SK-N-SH (cell line): ENCODE data around the gene LSM3. TPM values are rescaled to one million over a fixed set of nuclear protein-coding genes. Genes with fewer than 3 reads are reported as not detected.

Experiments
- CTCF ChIA-PET: fragments of 300-600, 350-600 bp; formaldehyde crosslinking; extraction: SDS; loops from one replicate; lab custom pipeline; 2021; lab: Yijun Ruan, JAX
- POLR2A ChIA-PET: fragments of 350-600 bp; sonication (Branson Sonifier 250); formaldehyde crosslinking; extraction: SDS; loops from one replicate; lab custom pipeline; 2020; ENCODE audit warnings: antibody characterized with exemption, inconsistent platforms; lab: Yijun Ruan, JAX
- DNase-seq: peaks from one replicate; pipeline ENCODE4 v3.0.0; 2012
- H2AFZ ChIP-seq: fragments of 200-600 bp; sonication (generic); 2 replicates; pipeline ENCODE4 v1.8.1; 2016; ENCODE audit warnings: antibody characterized with exemption, mild to moderate bottlenecking, low read depth
- H3F3A ChIP-seq: fragments of 200-600 bp; sonication (generic); replicated peaks from 2 replicates; pipeline ENCODE3; 2016; ENCODE audit warnings: antibody characterized with exemption, mild to moderate bottlenecking; ENCODE audit not compliant: insufficient read depth
- H3K27ac ChIP-seq, 2 experiments: fragments of 200-500 bp in 1 of 2; fragments of 200-600 bp in 1 of 2; sonication (Bioruptor generic) in 1 of 2; sonication (generic), shearing (Covaris generic) in 1 of 2; 2 replicates each; pipeline versions ENCODE4 v1.5.1 to v1.6.1; 2014 to 2016; ENCODE audit warnings: low read depth in 2 of 2, inconsistent platforms in 1 of 2, low read length in 1 of 2, mild to moderate bottlenecking in 1 of 2, mixed read lengths in 1 of 2
- H3K27me3 ChIP-seq: fragments of 200-600 bp; sonication (generic), shearing (Covaris generic); 2 replicates; pipeline ENCODE4 v1.6.1; 2016; ENCODE audit warnings: mixed run types; ENCODE audit not compliant: insufficient read depth
- H3K36me3 ChIP-seq, 2 experiments: fragments of 200-500 bp in 1 of 2; fragments of 200-600 bp in 1 of 2; sonication (Bioruptor generic) in 1 of 2; sonication (generic) in 1 of 2; replicated peaks in 1 of 2; 2 replicates each; pipeline versions ENCODE3 to v1.5.1; 2014 to 2016; ENCODE audit warnings: low read length in 1 of 2, mild to moderate bottlenecking in 1 of 2; ENCODE audit not compliant: insufficient read depth in 2 of 2, control insufficient read depth in 1 of 2
- H3K4me1 ChIP-seq, 2 experiments: fragments of 200-500 bp in 1 of 2; fragments of 200-600 bp in 1 of 2; sonication (Bioruptor generic) in 1 of 2; sonication (generic), shearing (Covaris generic) in 1 of 2; 2 replicates each; pipeline versions ENCODE4 v1.5.1 to v1.6.1; 2014 to 2016; ENCODE audit warnings: low read depth in 1 of 2, low read length in 1 of 2, mixed run types in 1 of 2; ENCODE audit not compliant: insufficient read depth in 2 of 2, control insufficient read depth in 1 of 2
- H3K4me2 ChIP-seq: fragments of 200-600 bp; sonication (generic), shearing (Covaris generic); 2 replicates; pipeline ENCODE4 v1.6.1; 2017; ENCODE audit warnings: mixed run types
- H3K4me3 ChIP-seq, 2 experiments: fragments of 200-500 bp in 1 of 2; fragments of 200-600 bp in 1 of 2; sonication (Bioruptor generic) in 1 of 2; sonication (generic), shearing (Covaris generic) in 1 of 2; 2 replicates each; pipeline versions ENCODE4 v1.5.1 to v1.8.1; 2014 to 2016; ENCODE audit warnings: low read depth in 2 of 2, inconsistent platforms in 1 of 2, low read length in 1 of 2, mild to moderate bottlenecking in 1 of 2, mixed read lengths in 1 of 2, moderate library complexity in 1 of 2
- H3K79me2 ChIP-seq: fragments of 200-600 bp; sonication (generic); 2 replicates; pipeline ENCODE4 v1.8.1; 2017; ENCODE audit warnings: mild to moderate bottlenecking; ENCODE audit not compliant: insufficient read depth
- H3K9ac ChIP-seq: fragments of 200-600 bp; sonication (generic); 2 replicates; pipeline ENCODE4 v1.6.1; 2017; ENCODE audit warnings: mixed run types
- H3K9me2 ChIP-seq: fragments of 200-600 bp; sonication (generic); 2 replicates; pipeline ENCODE4 v1.6.1; 2017; ENCODE audit warnings: mixed run types
- H3K9me3 ChIP-seq: fragments of 200-600 bp; sonication (generic); 2 replicates; pipeline ENCODE4 v1.6.1; 2017; ENCODE audit warnings: mixed run types, mild to moderate bottlenecking, moderate library complexity
- H4K20me1 ChIP-seq: fragments of 200-600 bp; sonication (generic); 2 replicates; pipeline ENCODE4 v1.6.1; 2017; ENCODE audit warnings: mild to moderate bottlenecking, mixed run types; ENCODE audit not compliant: insufficient read depth
- EP300 ChIP-seq, 2 experiments: IDR thresholded peaks; 2 replicates each; pipeline versions ENCODE4 v1.4.0 to v1.6.1; 2012; ENCODE audit warnings: borderline replicate concordance in 1 of 2, low read depth in 1 of 2, low read length in 1 of 2
- FOSL2 ChIP-seq: IDR thresholded peaks from 2 replicates; pipeline ENCODE4 v1.4.0; 2012; ENCODE audit warnings: low read depth, mild to moderate bottlenecking, moderate library complexity, borderline replicate concordance
- FOXJ3 ChIP-seq: sonication (generic); formaldehyde crosslinking; IDR thresholded peaks from 2 replicates; pipeline ENCODE4 v1.5.1; 2020; ENCODE audit warnings: mild to moderate bottlenecking, missing genetic modification reagents
- MXI1 ChIP-seq: IDR thresholded peaks from 2 replicates; pipeline ENCODE4 v1.6.1; 2012; ENCODE audit warnings: mild to moderate bottlenecking, low read depth, low read length, improper control_type of control experiment
- RFX5 ChIP-seq: IDR thresholded peaks from 2 replicates; pipeline ENCODE4 v1.6.1; 2012; ENCODE audit warnings: mild to moderate bottlenecking, improper control_type of control experiment, low read length
- SIN3A ChIP-seq: IDR thresholded peaks from 2 replicates; pipeline ENCODE4 v1.6.1; 2012; ENCODE audit warnings: low read depth, mild to moderate bottlenecking, low read length, moderate library complexity, borderline replicate concordance
- TCF12 ChIP-seq: IDR thresholded peaks from 2 replicates; pipeline ENCODE4 v1.4.0; 2012
- WGBS: methylation state at CpG from one replicate; pipeline ENCODE4 v1.1.6; 2017; ENCODE audit warnings: low lambda C conversion rate; 5-methylcytosine and 5-hydroxymethylcytosine counted together
- polyA plus RNA-seq, 3 experiments: library from polyadenylated mRNA; depleted of rRNA; stranded (reverse); fragments of >200 nt; gene quantifications; 2 replicates each; pipeline ENCODE4 v1.2.3, GENCODE V29; 2012
- TF ChIP-seq, protein P1 (sequence below): IDR thresholded peaks from 2 replicates; pipeline ENCODE4 v1.4.0; 2012; ENCODE audit warnings: low read depth, borderline replicate concordance
- TF ChIP-seq, protein P2 (sequence below): fragments of 150-350 bp; IDR thresholded peaks from 2 replicates; pipeline ENCODE4 v1.6.1; 2017; ENCODE audit warnings: antibody characterized with exemption, low read length, low read depth, borderline replicate concordance
- TF ChIP-seq, protein P3 (sequence below): IDR thresholded peaks from 2 replicates; pipeline ENCODE4 v1.6.1; 2012; ENCODE audit warnings: mild to moderate bottlenecking, low read depth, low read length, moderate library complexity
- TF ChIP-seq, protein P4 (sequence below): fragments of 200-600 bp; sonication (generic); IDR thresholded peaks from 2 replicates; pipeline ENCODE4 v1.6.1; 2017; ENCODE audit warnings: antibody characterized with exemption, mild to moderate bottlenecking, moderate library complexity

LSM3 gene
- polyA plus RNA-seq, 1 of the 3 experiments (the other 2 are of a cell fraction) = 5.1 TPM

DNA sequence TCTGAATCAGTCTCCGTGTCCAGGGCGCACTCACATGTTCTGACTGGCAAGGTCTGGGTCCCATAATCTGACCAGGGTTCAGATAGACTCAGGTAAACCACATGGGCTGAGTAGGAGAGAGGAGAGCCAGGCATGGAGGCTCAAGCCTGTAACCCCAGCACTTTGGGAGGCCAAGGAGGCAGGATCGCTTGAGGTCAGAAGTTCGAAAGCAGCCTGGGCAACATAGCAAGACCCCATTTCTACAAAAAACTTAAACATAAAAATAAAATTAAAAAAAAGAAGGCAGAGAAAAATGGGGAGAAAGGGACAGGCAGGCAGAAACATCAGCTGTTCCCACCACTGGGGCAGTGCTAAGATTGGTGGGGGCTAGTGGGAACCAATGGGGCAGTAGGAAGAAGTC is 48.4 kb upstream of the LSM3 start (continued):
- TF ChIP-seq RFX5 (no peak), TCF12 (no peak)
- TF ChIP-seq, protein P1, sequence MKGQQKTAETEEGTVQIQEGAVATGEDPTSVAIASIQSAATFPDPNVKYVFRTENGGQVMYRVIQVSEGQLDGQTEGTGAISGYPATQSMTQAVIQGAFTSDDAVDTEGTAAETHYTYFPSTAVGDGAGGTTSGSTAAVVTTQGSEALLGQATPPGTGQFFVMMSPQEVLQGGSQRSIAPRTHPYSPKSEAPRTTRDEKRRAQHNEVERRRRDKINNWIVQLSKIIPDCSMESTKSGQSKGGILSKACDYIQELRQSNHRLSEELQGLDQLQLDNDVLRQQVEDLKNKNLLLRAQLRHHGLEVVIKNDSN = no peak
- TF ChIP-seq, protein P2, sequence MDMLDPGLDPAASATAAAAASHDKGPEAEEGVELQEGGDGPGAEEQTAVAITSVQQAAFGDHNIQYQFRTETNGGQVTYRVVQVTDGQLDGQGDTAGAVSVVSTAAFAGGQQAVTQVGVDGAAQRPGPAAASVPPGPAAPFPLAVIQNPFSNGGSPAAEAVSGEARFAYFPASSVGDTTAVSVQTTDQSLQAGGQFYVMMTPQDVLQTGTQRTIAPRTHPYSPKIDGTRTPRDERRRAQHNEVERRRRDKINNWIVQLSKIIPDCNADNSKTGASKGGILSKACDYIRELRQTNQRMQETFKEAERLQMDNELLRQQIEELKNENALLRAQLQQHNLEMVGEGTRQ = no peak
- TF ChIP-seq, protein P3, sequence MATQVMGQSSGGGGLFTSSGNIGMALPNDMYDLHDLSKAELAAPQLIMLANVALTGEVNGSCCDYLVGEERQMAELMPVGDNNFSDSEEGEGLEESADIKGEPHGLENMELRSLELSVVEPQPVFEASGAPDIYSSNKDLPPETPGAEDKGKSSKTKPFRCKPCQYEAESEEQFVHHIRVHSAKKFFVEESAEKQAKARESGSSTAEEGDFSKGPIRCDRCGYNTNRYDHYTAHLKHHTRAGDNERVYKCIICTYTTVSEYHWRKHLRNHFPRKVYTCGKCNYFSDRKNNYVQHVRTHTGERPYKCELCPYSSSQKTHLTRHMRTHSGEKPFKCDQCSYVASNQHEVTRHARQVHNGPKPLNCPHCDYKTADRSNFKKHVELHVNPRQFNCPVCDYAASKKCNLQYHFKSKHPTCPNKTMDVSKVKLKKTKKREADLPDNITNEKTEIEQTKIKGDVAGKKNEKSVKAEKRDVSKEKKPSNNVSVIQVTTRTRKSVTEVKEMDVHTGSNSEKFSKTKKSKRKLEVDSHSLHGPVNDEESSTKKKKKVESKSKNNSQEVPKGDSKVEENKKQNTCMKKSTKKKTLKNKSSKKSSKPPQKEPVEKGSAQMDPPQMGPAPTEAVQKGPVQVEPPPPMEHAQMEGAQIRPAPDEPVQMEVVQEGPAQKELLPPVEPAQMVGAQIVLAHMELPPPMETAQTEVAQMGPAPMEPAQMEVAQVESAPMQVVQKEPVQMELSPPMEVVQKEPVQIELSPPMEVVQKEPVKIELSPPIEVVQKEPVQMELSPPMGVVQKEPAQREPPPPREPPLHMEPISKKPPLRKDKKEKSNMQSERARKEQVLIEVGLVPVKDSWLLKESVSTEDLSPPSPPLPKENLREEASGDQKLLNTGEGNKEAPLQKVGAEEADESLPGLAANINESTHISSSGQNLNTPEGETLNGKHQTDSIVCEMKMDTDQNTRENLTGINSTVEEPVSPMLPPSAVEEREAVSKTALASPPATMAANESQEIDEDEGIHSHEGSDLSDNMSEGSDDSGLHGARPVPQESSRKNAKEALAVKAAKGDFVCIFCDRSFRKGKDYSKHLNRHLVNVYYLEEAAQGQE = no peak

DNA sequence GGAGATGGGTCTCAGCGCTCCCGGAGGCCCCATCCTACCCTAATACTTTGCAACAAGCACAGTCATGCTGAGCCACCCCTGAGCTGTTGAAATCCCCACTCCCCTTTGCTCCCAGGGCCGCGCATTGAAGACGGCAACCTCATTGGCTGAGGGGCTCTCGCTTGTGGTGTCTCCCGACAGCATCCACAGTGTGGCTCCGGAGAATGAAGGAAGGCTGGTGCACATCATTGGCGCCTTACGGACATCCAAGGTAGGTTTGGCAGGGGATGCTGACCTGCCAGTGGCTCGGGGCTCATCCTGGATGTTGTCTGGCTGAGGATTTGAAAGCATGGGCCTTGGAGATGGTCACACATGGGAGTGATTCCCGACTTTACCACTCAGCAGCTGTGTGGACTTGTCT is 47.9 kb upstream of the LSM3 start:
- Histone ChIP-seq H3F3A (peaks cover 9% of the 10 kb centered on the region), H3K9ac (no peak overlapping the region), H3K9me2 (no peaks in the 10 kb centered on the region), H4K20me1 (peaks cover 36% of the 10 kb centered on the region), H3K4me3 (no peak overlapping the region), H3K4me1 (peaks cover 9 to 16% of the 10 kb centered on the region in 2 experiments), H3K9me3 (no peaks in the 10 kb centered on the region), H2AFZ (no peak overlapping the region), H3K79me2 (peaks cover 51% of the 10 kb centered on the region), H3K36me3 (peaks cover 45 to 84% of the 10 kb centered on the region in 2 experiments), H3K27ac (no peak overlapping the region), H3K27me3 (no peaks in the 10 kb centered on the region), H3K4me2 (no peak overlapping the region)
- WGBS = 98% methylated on average over 9 of the region's 12 CpGs
- TF ChIP-seq, protein P2 = no peak
- no peak for TF ChIP-seq SIN3A
- TF ChIP-seq, protein P4, sequence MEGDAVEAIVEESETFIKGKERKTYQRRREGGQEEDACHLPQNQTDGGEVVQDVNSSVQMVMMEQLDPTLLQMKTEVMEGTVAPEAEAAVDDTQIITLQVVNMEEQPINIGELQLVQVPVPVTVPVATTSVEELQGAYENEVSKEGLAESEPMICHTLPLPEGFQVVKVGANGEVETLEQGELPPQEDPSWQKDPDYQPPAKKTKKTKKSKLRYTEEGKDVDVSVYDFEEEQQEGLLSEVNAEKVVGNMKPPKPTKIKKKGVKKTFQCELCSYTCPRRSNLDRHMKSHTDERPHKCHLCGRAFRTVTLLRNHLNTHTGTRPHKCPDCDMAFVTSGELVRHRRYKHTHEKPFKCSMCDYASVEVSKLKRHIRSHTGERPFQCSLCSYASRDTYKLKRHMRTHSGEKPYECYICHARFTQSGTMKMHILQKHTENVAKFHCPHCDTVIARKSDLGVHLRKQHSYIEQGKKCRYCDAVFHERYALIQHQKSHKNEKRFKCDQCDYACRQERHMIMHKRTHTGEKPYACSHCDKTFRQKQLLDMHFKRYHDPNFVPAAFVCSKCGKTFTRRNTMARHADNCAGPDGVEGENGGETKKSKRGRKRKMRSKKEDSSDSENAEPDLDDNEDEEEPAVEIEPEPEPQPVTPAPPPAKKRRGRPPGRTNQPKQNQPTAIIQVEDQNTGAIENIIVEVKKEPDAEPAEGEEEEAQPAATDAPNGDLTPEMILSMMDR = no peak
- TF ChIP-seq MXI1 = no peak
- TF ChIP-seq, protein P3 = no peak
- no peak for TF ChIP-seq EP300 (IDR thresholded peaks at IDR 0.05; ENCODE audit: borderline replicate concordance in 1 of 2, low read depth in 1 of 2, low read length in 1 of 2)
- no peak for TF ChIP-seq FOSL2
- TF ChIP-seq RFX5 = no peak
- no peak for TF ChIP-seq FOXJ3 (CRISPR knock-in tag)
- ChIA-PET CTCF (interaction anchor here (1.9 kb wide), 1 partner anchor 234 kb away, joined by 11 read pairs; no protein-coding TSS in a partner anchor), POLR2A (no interaction called here)
- DNase-seq = no peak
